Vagina (tissue), 2 donors: ENCODE measurements around the gene SPATA25. TPM values are rescaled to one million over a fixed set of nuclear protein-coding genes. Genes with fewer than 3 reads are reported as not detected.
A peak's percentile ranks its signal among the peaks of the same experiment; 100 is the strongest.

Experiments
- DNase-seq, 2 donors: peaks; one replicate each; pipeline ENCODE4 v3.0.0-alpha.2; 2017; ENCODE audit errors: extremely low spot score in 2 of 2
- H3K27ac ChIP-seq: fragments of 200-600 bp; sonication (generic); one replicate; pipeline ENCODE4 v1.5.1; 2019
- H3K27me3 ChIP-seq: fragments of 200-600 bp; sonication (generic); one replicate; pipeline ENCODE4 v1.5.1; 2019
- H3K36me3 ChIP-seq, 2 donors: fragments of 200-600 bp; sonication (generic); one replicate each; pipeline ENCODE4 v1.5.1; 2017 to 2019
- H3K4me1 ChIP-seq: fragments of 200-600 bp; sonication (generic); one replicate; pipeline ENCODE4 v1.5.1; 2019
- H3K4me3 ChIP-seq, 2 donors: fragments of 200-600 bp; sonication (generic); 1 replicate in 1 of 2; 2 replicates in 1 of 2; pipeline ENCODE4 v1.5.1; 2016 to 2019
- H3K9me3 ChIP-seq: fragments of 200-600 bp; sonication (generic); one replicate; pipeline ENCODE4 v1.5.1; 2019
- CTCF ChIP-seq, 3 experiments: fragments of 450-650 bp in 2 of 3; fragments of 200-600 bp in 1 of 3; sonication (generic) in 1 of 3; IDR thresholded peaks; one replicate each; pipeline ENCODE4 v1.5.1; 2017 to 2019; ENCODE audit warnings: antibody characterized with exemption in 3 of 3, mild to moderate bottlenecking in 2 of 3, moderate library complexity in 2 of 3
- POLR2A ChIP-seq, 2 donors: fragments of 450-650 bp; IDR thresholded peaks; one replicate each; pipeline ENCODE4 v1.6.1; 2017; ENCODE audit warnings: antibody characterized with exemption in 2 of 2, mild to moderate bottlenecking in 2 of 2, moderate library complexity in 2 of 2
- POLR2AphosphoS5 ChIP-seq, 2 donors: sonication (generic); formaldehyde crosslinking; IDR thresholded peaks; one replicate each; pipeline ENCODE4 v1.9.0; 2017; ENCODE audit warnings: antibody characterized with exemption in 2 of 2, mild to moderate bottlenecking in 2 of 2, low read depth in 1 of 2; ENCODE audit not compliant: insufficient read depth in 1 of 2
- intact Hi-C: fragments of 100-400 bp; cut with DNase I; formaldehyde crosslinking; loops from one replicate; pipeline ENCODE4 v1.15.1; 2023
- total RNA-seq: library from RNA; depleted of rRNA; stranded (reverse); fragments of >200 nt; gene quantifications from one replicate; pipeline ENCODE4 v1.2.3, GENCODE V29; 2016

Gene SPATA25
- total RNA-seq, 1 donor from 2014 or later, result 7.1 TPM

GRCh38 chr20:45860560-45861220 is 26.7 kb downstream of the SPATA25 start:
- H3K36me3 ChIP-seq, result no peaks in the 10 kb centered on the region
- intact Hi-C loops, result no loop called here
- H3K27ac ChIP-seq, result no peak overlapping the region
- no peak overlapping the region for H3K4me3 ChIP-seq
- TF ChIP-seq CTCF (IDR thresholded peaks at IDR 0.05) (no peak), POLR2AphosphoS5 (IDR thresholded peaks at IDR 0.05; ENCODE audit: insufficient read depth in 1 of 2, low read depth in 1 of 2) (no peak), POLR2A (IDR thresholded peaks at IDR 0.05) (no peak)
- H3K4me1 ChIP-seq, result peaks cover 22% of the 10 kb centered on the region
- H3K9me3 ChIP-seq, result no peaks in the 10 kb centered on the region
- no peak for DNase-seq
- H3K27me3 ChIP-seq, result no peaks in the 10 kb centered on the region

GRCh38 chr20:45859916-45860315 is 27.5 kb downstream of the SPATA25 start:
- intact Hi-C loops, result no loop called here
- Histone ChIP-seq H3K27me3 (no peaks in the 10 kb centered on the region), H3K4me3 (no peak overlapping the region), H3K27ac (no peak overlapping the region), H3K4me1 (peaks cover 30% of the 10 kb centered on the region), H3K9me3 (no peaks in the 10 kb centered on the region), H3K36me3 (peaks cover 0 to under 1% of the 10 kb centered on the region in 2 donors)
- DNase-seq, result no peak
- TF ChIP-seq CTCF (IDR thresholded peaks at IDR 0.05), result no peak
- no peak for TF ChIP-seq POLR2AphosphoS5 (IDR thresholded peaks at IDR 0.05; ENCODE audit: insufficient read depth in 1 of 2, low read depth in 1 of 2)
- no peak for TF ChIP-seq POLR2A (IDR thresholded peaks at IDR 0.05)

- Histone ChIP-seq H3K27ac (peak overlapping the region; percentile 63), H3K36me3 (peaks cover 0 to 11% of the 10 kb centered on the region in 2 donors), H3K9me3 (no peaks in the 10 kb centered on the region), H3K27me3 (no peaks in the 10 kb centered on the region), H3K4me1 (peaks cover 43% of the 10 kb centered on the region), H3K4me3 (peak overlapping the region; percentile 74 to 83)
- intact Hi-C loops, result no loop called here
- TF ChIP-seq CTCF (IDR thresholded peaks at IDR 0.05), result no peak
- no peak for TF ChIP-seq POLR2AphosphoS5 (IDR thresholded peaks at IDR 0.05; ENCODE audit: insufficient read depth in 1 of 2, low read depth in 1 of 2)
- TF ChIP-seq POLR2A (IDR thresholded peaks at IDR 0.05), result no peak
- DNase-seq, result no peak
These were observed 29.6 kb downstream of the SPATA25 start for GRCh38 chr20:45857882-45858216.

- H3K9me3 ChIP-seq, result no peaks in the 10 kb centered on the region
- H3K27me3 ChIP-seq, result no peaks in the 10 kb centered on the region
- peaks cover 43% of the 10 kb centered on the region for H3K4me1 ChIP-seq
- TF ChIP-seq CTCF (IDR thresholded peaks at IDR 0.05), result no peak
- TF ChIP-seq POLR2A (IDR thresholded peaks at IDR 0.05), result peak in 1 of 2 donors; percentile 56
- peak; percentile 83 to 95 for TF ChIP-seq POLR2AphosphoS5 (IDR thresholded peaks at IDR 0.05; ENCODE audit: insufficient read depth in 1 of 2, low read depth in 1 of 2)
- H3K27ac ChIP-seq, result peak within 1 kb of the TSS; percentile 63
- peak in 1 of 2 donors; percentile 98 for DNase-seq
- intact Hi-C loops, result no loop called here
- H3K36me3 ChIP-seq, result peaks cover 0 to 14% of the 10 kb centered on the region in 2 donors
- peak within 1 kb of the TSS; percentile 74 to 83 for H3K4me3 ChIP-seq
These were observed 30.1 kb downstream of the SPATA25 start, which contains the start of the genes ACOT8 and ZSWIM3 for GRCh38 chr20:45857114-45857881. TSS of gene ACOT8 (minus strand) at chr20:45857392. CDS start at chr20:45857315, 77 bp downstream. TSS of gene ZSWIM3 (plus strand) at chr20:45857614. CDS start at chr20:45857826, 212 bp downstream.
